K562 (cell line): ENCODE measurements around the gene VSIG10L. TPM values are rescaled to one million over a fixed set of nuclear protein-coding genes. Genes with fewer than 3 reads are reported as not detected.

ENCODE experiments used
- EGR1 ChIP-seq: fragments of 450-650 bp; conservative IDR thresholded peaks from 2 replicates; pipeline ENCODE4 v1.6.1; 2017; ENCODE audit warnings: mild to moderate bottlenecking
- ELF2 ChIP-seq: fragments of 250-450 bp; sonication (Bioruptor Pico); IDR thresholded peaks from 2 replicates; pipeline ENCODE4 v1.5.0; 2021; ENCODE audit warnings: mild to moderate bottlenecking
- FOXJ2 ChIP-seq: fragments of 200-800 bp; sonication (Bioruptor generic); IDR thresholded peaks from 2 replicates; pipeline ENCODE4 v1.6.1; 2016; ENCODE audit warnings: missing genetic modification characterization, missing compliant biosample characterization
- GATA2 ChIP-seq: sonication (generic); formaldehyde crosslinking; IDR thresholded peaks from 2 replicates; pipeline ENCODE4 v1.4.0; 2020; ENCODE audit warnings: mild to moderate bottlenecking, missing genetic modification reagents
- GATAD2A ChIP-seq: fragments of 450-650 bp; IDR thresholded peaks from 2 replicates; pipeline ENCODE4 v1.6.1; 2017
- GTF2F1 ChIP-seq: IDR thresholded peaks from 2 replicates; pipeline ENCODE4 v1.6.1; 2011; ENCODE audit warnings: low read depth, low read length, improper control_type of control experiment
- HDAC2 ChIP-seq: fragments of 450-650 bp; IDR thresholded peaks from 2 replicates; pipeline ENCODE4 v1.6.1; 2016; ENCODE audit warnings: mild to moderate bottlenecking
- HSF4 ChIP-seq: fragments of 250-450 bp; sonication (Bioruptor Pico); IDR thresholded peaks from 2 replicates; pipeline ENCODE4 v2.1.2; 2022; ENCODE audit warnings: mild to moderate bottlenecking, moderate library complexity, borderline replicate concordance
- KDM4B ChIP-seq, 2 experiments: fragments of 450-650 bp in 1 of 2; sonication (generic) in 1 of 2; IDR thresholded peaks; 2 replicates each; pipeline ENCODE4 v1.6.1; 2016 to 2017; ENCODE audit warnings: borderline replicate concordance in 2 of 2, antibody characterized with exemption in 1 of 2, low read depth in 1 of 2, mild to moderate bottlenecking in 1 of 2
- MBD2 ChIP-seq: sonication (generic); IDR thresholded peaks from 2 replicates; pipeline ENCODE4 v1.6.1; 2016; ENCODE audit warnings: low read depth, borderline replicate concordance
- MXI1 ChIP-seq: IDR thresholded peaks from 2 replicates; pipeline ENCODE4 v1.6.1; 2011; ENCODE audit warnings: low read depth, mild to moderate bottlenecking, improper control_type of control experiment, low read length
- NONO ChIP-seq, 2 experiments: fragments of 200-400 bp in 1 of 2; fragments of 450-650 bp in 1 of 2; formaldehyde crosslinking in 1 of 2; IDR thresholded peaks; 2 replicates each; pipeline ENCODE4 v1.6.1; 2017; ENCODE audit warnings: low read depth in 2 of 2, mild to moderate bottlenecking in 2 of 2, moderate library complexity in 2 of 2, low read length in 1 of 2
- POLR2A ChIP-seq: fragments of 450-650 bp; conservative IDR thresholded peaks from 2 replicates; pipeline ENCODE4 v1.6.1; 2016
- POLR2AphosphoS2 ChIP-seq: IDR thresholded peaks from 2 replicates; pipeline ENCODE4 v1.6.1; 2012; ENCODE audit warnings: low read length, improper control_type of control experiment
- POLR2G ChIP-seq: fragments of 200-400 bp; formaldehyde crosslinking; IDR thresholded peaks from 2 replicates; pipeline ENCODE4 v1.6.1; 2017; ENCODE audit warnings: low read depth, mild to moderate bottlenecking, antibody characterized with exemption, low read length, moderate library complexity
- RUNX1 ChIP-seq: sonication (generic); IDR thresholded peaks from 2 replicates; pipeline ENCODE4 v1.6.1; 2016; ENCODE audit warnings: antibody characterized with exemption, low read depth
- SAFB ChIP-seq: fragments of 200-400 bp; formaldehyde crosslinking; IDR thresholded peaks from 2 replicates; pipeline ENCODE4 v1.6.1; 2017; ENCODE audit warnings: low read depth, low read length, borderline replicate concordance
- SP1 ChIP-seq: sonication (generic); formaldehyde crosslinking; IDR thresholded peaks from 2 replicates; pipeline ENCODE4 v1.8.1; 2022; ENCODE audit warnings: mild to moderate bottlenecking, missing genetic modification reagents
- THAP7 ChIP-seq: fragments of 250-450 bp; sonication (Bioruptor Pico); IDR thresholded peaks from 2 replicates; pipeline ENCODE4 v1.5.0; 2021
- polyA plus RNA-seq, 8 experiments: library from polyadenylated mRNA; depleted of rRNA in 4 of 8; stranded (reverse) in 5 of 8; unstranded in 3 of 8; fragments of >200 nt; fragmentation: Nextera tagmentation in 2 of 8; fragmentation: Illumina TruSeq in 1 of 8; extraction: Ambion mirVana in 2 of 8; extraction: Trizol in 1 of 8; gene quantifications; 2 replicates each; pipeline versions ENCODE4 v1.2.1 to v1.2.3, GENCODE V29; 2011 to 2014; ENCODE audit warnings: inconsistent platforms in 1 of 8, missing spikeins in 1 of 8
- total RNA-seq, 7 experiments: library from RNA; depleted of rRNA in 6 of 7; stranded (reverse); fragments of >200 nt in 6 of 7; fragmentation: Illumina TruSeq in 2 of 7; extraction: Trizol in 2 of 7; gene quantifications; 2 replicates each; pipeline versions ENCODE4 v1.2.1 to v1.2.3, GENCODE V29; 2011 to 2021; ENCODE audit warnings: low replicate concordance in 1 of 7
- TF ChIP-seq, protein P1 (sequence below): fragments of 450-650 bp; IDR thresholded peaks from 2 replicates; pipeline ENCODE4 v1.6.1; 2016; ENCODE audit warnings: antibody characterized with exemption
- TF ChIP-seq, protein P2 (sequence below): conservative IDR thresholded peaks from 2 replicates; pipeline ENCODE4 v1.6.1; 2011; ENCODE audit warnings: low read depth, mild to moderate bottlenecking, low read length; ENCODE audit not compliant: control insufficient read depth
- TF ChIP-seq, protein P3 (sequence below): sonication (generic); formaldehyde crosslinking; IDR thresholded peaks from 2 replicates; pipeline ENCODE4 v1.9.0; 2022; ENCODE audit warnings: mild to moderate bottlenecking, missing genetic modification reagents
- TF ChIP-seq, protein P4 (sequence below): fragments of 450-650 bp; IDR thresholded peaks from 2 replicates; pipeline ENCODE4 v1.6.1; 2016

The VSIG10L gene
- total and polyA plus RNA-seq, 9 of the 15 experiments (the other 6 are each of a cell fraction or from before 2014, with no cell fraction given), result 1.1 to 7.6 (median 2.2) TPM

DNA sequence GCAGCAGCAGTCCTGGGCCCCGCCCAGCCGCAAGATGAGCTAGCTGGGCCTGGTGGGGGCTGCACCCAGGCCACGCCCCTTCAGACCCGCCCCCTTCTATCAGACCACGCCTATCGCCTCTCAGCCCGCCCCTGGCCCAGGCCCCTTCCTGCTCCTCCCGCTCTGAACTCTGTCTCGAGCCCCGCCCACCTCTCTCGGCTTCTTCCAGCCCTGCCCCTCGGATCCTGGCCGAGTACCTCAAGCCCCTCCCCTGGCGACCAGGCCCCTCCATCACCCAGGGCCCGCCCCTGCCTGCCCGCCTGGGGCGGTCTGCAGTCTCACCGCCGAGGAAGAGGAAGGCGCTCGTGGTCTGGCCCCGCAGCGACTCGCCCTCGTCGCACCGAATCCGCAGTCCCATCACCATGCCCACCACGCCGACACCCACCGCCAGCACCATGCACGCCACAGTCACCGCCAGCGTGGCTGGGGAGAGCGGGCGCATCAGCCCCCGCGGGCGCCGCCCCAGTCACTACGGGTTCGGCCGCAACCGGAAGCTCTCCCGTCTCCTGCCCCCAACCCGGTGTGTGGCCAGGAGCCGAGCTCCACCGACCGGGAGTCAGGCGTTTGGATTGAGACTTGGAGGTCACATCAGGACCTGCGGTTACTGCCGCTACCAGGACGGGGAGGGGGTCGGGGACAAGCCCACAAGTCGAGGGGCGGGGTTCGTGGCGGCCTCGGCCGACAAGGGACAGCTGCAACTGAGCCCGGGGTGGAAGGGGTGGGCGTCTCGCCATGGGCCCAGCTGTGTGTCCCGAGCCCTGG lies 25.8 kb upstream of the VSIG10L start (continued):
- TF ChIP-seq, protein P1, sequence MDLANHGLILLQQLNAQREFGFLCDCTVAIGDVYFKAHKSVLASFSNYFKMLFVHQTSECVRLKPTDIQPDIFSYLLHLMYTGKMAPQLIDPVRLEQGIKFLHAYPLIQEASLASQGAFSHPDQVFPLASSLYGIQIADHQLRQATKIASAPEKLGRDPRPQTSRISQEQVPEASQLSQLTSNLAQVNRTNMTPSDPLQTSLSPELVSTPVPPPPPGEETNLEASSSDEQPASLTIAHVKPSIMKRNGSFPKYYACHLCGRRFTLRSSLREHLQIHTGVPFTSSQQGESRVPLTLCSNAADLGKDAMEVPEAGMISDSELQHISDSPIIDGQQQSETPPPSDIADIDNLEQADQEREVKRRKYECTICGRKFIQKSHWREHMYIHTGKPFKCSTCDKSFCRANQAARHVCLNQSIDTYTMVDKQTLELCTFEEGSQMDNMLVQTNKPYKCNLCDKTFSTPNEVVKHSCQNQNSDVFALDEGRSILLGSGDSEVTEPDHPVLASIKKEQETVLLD, result peak; percentile 33; the same call in 1 of the 2 replicates
- TF ChIP-seq FOXJ2 (tag), result no peak
- TF ChIP-seq POLR2AphosphoS2, result peak; percentile 13; the same call in 1 of the 2 replicates
- TF ChIP-seq GATA2, result no peak
- peak; percentile 49; the same call in 1 of the 2 replicates for TF ChIP-seq HDAC2
- peak; percentile 49; the same call in 1 of the 2 replicates for TF ChIP-seq ELF2 (CRISPR knock-in tag)
- TF ChIP-seq, protein P2, sequence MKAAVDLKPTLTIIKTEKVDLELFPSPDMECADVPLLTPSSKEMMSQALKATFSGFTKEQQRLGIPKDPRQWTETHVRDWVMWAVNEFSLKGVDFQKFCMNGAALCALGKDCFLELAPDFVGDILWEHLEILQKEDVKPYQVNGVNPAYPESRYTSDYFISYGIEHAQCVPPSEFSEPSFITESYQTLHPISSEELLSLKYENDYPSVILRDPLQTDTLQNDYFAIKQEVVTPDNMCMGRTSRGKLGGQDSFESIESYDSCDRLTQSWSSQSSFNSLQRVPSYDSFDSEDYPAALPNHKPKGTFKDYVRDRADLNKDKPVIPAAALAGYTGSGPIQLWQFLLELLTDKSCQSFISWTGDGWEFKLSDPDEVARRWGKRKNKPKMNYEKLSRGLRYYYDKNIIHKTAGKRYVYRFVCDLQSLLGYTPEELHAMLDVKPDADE, result no peak
- TF ChIP-seq NONO (IDR thresholded peaks at IDR 0.05; ENCODE audit: low read depth in 2 of 2, low read length in 1 of 2), result peak in 1 of 2 experiments; percentile 37; a peak in 1 of 4 replicates
- TF ChIP-seq, protein P3, sequence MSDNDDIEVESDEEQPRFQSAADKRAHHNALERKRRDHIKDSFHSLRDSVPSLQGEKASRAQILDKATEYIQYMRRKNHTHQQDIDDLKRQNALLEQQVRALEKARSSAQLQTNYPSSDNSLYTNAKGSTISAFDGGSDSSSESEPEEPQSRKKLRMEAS (CRISPR knock-in tag), result peak; percentile 61; the same call in 1 of the 2 replicates
- TF ChIP-seq MXI1, result peak; percentile 59; the same call in 1 of the 2 replicates
- no peak for TF ChIP-seq HSF4 (CRISPR knock-in tag)
- peak; percentile 34; the same call in 1 of the 2 replicates for TF ChIP-seq GTF2F1
- TF ChIP-seq EGR1, result peak; percentile 62
- peak; percentile 91 for TF ChIP-seq SP1 (CRISPR knock-in tag)
- peak; percentile 88 for TF ChIP-seq POLR2G
- TF ChIP-seq, protein P4, sequence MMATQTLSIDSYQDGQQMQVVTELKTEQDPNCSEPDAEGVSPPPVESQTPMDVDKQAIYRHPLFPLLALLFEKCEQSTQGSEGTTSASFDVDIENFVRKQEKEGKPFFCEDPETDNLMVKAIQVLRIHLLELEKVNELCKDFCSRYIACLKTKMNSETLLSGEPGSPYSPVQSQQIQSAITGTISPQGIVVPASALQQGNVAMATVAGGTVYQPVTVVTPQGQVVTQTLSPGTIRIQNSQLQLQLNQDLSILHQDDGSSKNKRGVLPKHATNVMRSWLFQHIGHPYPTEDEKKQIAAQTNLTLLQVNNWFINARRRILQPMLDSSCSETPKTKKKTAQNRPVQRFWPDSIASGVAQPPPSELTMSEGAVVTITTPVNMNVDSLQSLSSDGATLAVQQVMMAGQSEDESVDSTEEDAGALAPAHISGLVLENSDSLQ, result peak; percentile 85
- 0 out of 2 replicates have a peak, but pooled peaks have one; percentile 66 for TF ChIP-seq THAP7 (CRISPR knock-in tag)
- TF ChIP-seq RUNX1, result 0 out of 2 replicates have a peak, but pooled peaks have one; percentile 14
- 0 out of 2 replicates have a peak, but pooled peaks have one; percentile 38 for TF ChIP-seq SAFB
- TF ChIP-seq KDM4B (IDR thresholded peaks at IDR 0.05; ENCODE audit: borderline replicate concordance in 2 of 2, low read depth in 1 of 2), result 0 out of 4 replicates have a peak, but pooled peaks of 1 of the 2 experiments have one; percentile 72
- peak; percentile 97 for TF ChIP-seq GATAD2A
- peak; percentile 4; the same call in 1 of the 2 replicates for TF ChIP-seq MBD2
- TF ChIP-seq POLR2A, result peak; percentile 85
